Liver (tissue), 2 donors: ENCODE data around the gene ZNF345.

ENCODE experiments used
- YY1 ChIP-seq: IDR thresholded peaks from 2 replicates; pipeline ENCODE4 v1.6.1; 2016; ENCODE audit warnings: antibody characterized with exemption, mild to moderate bottlenecking
- TF ChIP-seq, protein P1 (sequence below): fragments of 150-350 bp; IDR thresholded peaks from 2 replicates; pipeline ENCODE4 v1.5.1; 2017; ENCODE audit warnings: improper control_type of control experiment, low read depth, low read length; ENCODE audit not compliant: missing input control
- TF ChIP-seq, protein P2 (sequence below): IDR thresholded peaks from 2 replicates; pipeline ENCODE4 v1.6.1; 2016; ENCODE audit warnings: antibody characterized with exemption
- donor health status: healthy.

DNA sequence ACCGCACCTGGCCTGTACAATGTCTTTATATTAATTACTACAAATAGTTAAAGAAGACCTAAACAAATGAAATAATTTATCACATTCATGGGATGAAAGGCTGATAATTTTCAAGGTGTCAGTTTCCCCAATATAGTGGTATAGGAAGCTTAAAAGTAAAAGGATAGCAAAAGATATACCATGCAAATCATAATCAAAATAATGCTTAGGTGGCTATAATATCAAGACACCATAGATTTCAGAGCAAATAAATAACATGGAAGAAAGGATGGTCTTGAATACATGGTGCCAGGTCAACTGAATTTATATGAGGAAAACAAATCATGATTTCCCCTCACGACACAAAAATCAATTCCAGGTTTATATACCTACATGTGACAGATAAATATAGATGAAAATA lies 17.2 kb upstream of the ZNF345 start:
- TF ChIP-seq, protein P1, sequence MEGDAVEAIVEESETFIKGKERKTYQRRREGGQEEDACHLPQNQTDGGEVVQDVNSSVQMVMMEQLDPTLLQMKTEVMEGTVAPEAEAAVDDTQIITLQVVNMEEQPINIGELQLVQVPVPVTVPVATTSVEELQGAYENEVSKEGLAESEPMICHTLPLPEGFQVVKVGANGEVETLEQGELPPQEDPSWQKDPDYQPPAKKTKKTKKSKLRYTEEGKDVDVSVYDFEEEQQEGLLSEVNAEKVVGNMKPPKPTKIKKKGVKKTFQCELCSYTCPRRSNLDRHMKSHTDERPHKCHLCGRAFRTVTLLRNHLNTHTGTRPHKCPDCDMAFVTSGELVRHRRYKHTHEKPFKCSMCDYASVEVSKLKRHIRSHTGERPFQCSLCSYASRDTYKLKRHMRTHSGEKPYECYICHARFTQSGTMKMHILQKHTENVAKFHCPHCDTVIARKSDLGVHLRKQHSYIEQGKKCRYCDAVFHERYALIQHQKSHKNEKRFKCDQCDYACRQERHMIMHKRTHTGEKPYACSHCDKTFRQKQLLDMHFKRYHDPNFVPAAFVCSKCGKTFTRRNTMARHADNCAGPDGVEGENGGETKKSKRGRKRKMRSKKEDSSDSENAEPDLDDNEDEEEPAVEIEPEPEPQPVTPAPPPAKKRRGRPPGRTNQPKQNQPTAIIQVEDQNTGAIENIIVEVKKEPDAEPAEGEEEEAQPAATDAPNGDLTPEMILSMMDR = no peak
- no peak for TF ChIP-seq YY1
- TF ChIP-seq, protein P2, sequence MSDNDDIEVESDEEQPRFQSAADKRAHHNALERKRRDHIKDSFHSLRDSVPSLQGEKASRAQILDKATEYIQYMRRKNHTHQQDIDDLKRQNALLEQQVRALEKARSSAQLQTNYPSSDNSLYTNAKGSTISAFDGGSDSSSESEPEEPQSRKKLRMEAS = no peak
